Measurements from ENCODE around the gene GULP1.
A peak's percentile ranks its signal among the peaks of the same experiment; 100 is the strongest.

Gene GULP1

GRCh38 chr2:188596054-188596453 is 304.4 kb downstream of the GULP1 start (continued):
- TF ChIP-seq, protein P1, sequence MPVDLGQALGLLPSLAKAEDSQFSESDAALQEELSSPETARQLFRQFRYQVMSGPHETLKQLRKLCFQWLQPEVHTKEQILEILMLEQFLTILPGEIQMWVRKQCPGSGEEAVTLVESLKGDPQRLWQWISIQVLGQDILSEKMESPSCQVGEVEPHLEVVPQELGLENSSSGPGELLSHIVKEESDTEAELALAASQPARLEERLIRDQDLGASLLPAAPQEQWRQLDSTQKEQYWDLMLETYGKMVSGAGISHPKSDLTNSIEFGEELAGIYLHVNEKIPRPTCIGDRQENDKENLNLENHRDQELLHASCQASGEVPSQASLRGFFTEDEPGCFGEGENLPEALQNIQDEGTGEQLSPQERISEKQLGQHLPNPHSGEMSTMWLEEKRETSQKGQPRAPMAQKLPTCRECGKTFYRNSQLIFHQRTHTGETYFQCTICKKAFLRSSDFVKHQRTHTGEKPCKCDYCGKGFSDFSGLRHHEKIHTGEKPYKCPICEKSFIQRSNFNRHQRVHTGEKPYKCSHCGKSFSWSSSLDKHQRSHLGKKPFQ (tag by site-specific recombination; IDR thresholded peaks at IDR 0.05): no peak
- TF ChIP-seq ZNF621 (tag by site-specific recombination; IDR thresholded peaks at IDR 0.05) (no peak), REPIN1 (tag by site-specific recombination; IDR thresholded peaks at IDR 0.05; ENCODE audit: low read depth) (no peak)

- ChIA-PET CTCF (interaction anchor here (0.7 kb wide), 1 partner anchor 1032 kb away, joined by 4 read pairs; no protein-coding TSS in a partner anchor), POLR2A (no interaction called here)
- Histone ChIP-seq H3K4me1 (ENCODE audit: control insufficient read depth, insufficient read depth, low read length) (peaks cover 4% of the 10 kb centered on the region; the same call in 1 of the 2 replicates), H3K36me3 (ENCODE audit: control insufficient read depth in 2 of 2, insufficient read depth in 1 of 2, low read length in 2 of 2) (no peaks in the 10 kb centered on the region), H3K27ac (ENCODE audit: extremely low read depth, low read depth, low read length) (no peak overlapping the region), H3K9me3 (ENCODE audit: control insufficient read depth, insufficient read depth, low read depth, low read length) (no peaks in the 10 kb centered on the region), H3K4me3 (ENCODE audit: low read depth, low read length) (no peak overlapping the region)
- no peak for TF ChIP-seq ZNF23 (tag by site-specific recombination; IDR thresholded peaks at IDR 0.05; ENCODE audit: borderline replicate concordance)
- TF ChIP-seq, protein P2, sequence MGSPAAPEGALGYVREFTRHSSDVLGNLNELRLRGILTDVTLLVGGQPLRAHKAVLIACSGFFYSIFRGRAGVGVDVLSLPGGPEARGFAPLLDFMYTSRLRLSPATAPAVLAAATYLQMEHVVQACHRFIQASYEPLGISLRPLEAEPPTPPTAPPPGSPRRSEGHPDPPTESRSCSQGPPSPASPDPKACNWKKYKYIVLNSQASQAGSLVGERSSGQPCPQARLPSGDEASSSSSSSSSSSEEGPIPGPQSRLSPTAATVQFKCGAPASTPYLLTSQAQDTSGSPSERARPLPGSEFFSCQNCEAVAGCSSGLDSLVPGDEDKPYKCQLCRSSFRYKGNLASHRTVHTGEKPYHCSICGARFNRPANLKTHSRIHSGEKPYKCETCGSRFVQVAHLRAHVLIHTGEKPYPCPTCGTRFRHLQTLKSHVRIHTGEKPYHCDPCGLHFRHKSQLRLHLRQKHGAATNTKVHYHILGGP (tag by site-specific recombination; IDR thresholded peaks at IDR 0.05): no peak
Observed at GRCh38 chr2:188598551-188598950, 306.9 kb downstream of the GULP1 start.

DNA sequence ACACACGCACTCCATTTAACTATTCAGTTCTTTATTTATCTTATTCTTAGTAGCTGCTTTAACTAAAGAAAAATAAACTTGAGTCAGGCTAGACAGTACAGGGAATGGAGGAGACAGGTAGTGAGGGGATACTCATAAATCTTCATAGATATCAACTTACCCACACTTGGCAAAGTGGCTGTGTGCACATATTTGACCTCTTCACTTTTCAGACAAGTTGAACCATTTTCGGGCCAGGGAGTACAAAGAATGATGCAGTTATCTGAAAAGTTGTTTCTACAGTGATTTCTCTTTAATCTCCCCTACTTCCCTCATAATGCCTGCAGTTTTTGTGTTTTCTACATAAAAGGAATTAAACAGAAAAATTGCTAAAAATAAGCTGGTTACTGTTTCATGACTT is 307.5 kb downstream of the GULP1 start:
- Histone ChIP-seq H3K9me3 (ENCODE audit: control insufficient read depth, insufficient read depth, low read depth, low read length) (no peaks in the 10 kb centered on the region), H3K36me3 (ENCODE audit: control insufficient read depth in 2 of 2, insufficient read depth in 1 of 2, low read length in 2 of 2) (no peaks in the 10 kb centered on the region), H3K4me3 (ENCODE audit: low read depth, low read length) (no peak overlapping the region), H3K4me1 (ENCODE audit: control insufficient read depth, insufficient read depth, low read length) (peaks cover 4% of the 10 kb centered on the region; the same call in 1 of the 2 replicates), H3K27ac (ENCODE audit: extremely low read depth, low read depth, low read length) (no peak overlapping the region)
- ChIA-PET CTCF (no interaction called here), POLR2A (no interaction called here)
- TF ChIP-seq ZNF473 (tag by site-specific recombination; IDR thresholded peaks at IDR 0.05) (no peak), ZNF585B (tag by site-specific recombination; IDR thresholded peaks at IDR 0.05) (no peak), ZNF560 (tag by site-specific recombination; IDR thresholded peaks at IDR 0.05; ENCODE audit: borderline replicate concordance) (no peak), TRIM28 (IDR thresholded peaks at IDR 0.05; ENCODE audit: borderline replicate concordance, low read length) (no peak), ZNF768 (tag by site-specific recombination; IDR thresholded peaks at IDR 0.05) (no peak), ZNF660 (tag by site-specific recombination; IDR thresholded peaks at IDR 0.05) (no peak), MZF1 (tag by site-specific recombination; IDR thresholded peaks at IDR 0.05; ENCODE audit: borderline replicate concordance) (peak; percentile 26; the same call in 1 of the 2 replicates), ZNF530 (tag by site-specific recombination; IDR thresholded peaks at IDR 0.05; ENCODE audit: low read depth) (no peak), ZNF654 (tag by site-specific recombination; IDR thresholded peaks at IDR 0.05; ENCODE audit: low read depth) (no peak), WT1 (tag by site-specific recombination; IDR thresholded peaks at IDR 0.05) (peak; percentile 83), INSM2 (tag by site-specific recombination; IDR thresholded peaks at IDR 0.05) (no peak), ZXDB (tag by site-specific recombination; IDR thresholded peaks at IDR 0.05) (peak; percentile 38; the same call in 1 of the 2 replicates), ZNF362 (tag by site-specific recombination; IDR thresholded peaks at IDR 0.05) (no peak), FEZF1 (tag by site-specific recombination; IDR thresholded peaks at IDR 0.05) (peak; percentile 86), ZNF544 (tag by site-specific recombination; IDR thresholded peaks at IDR 0.05) (no peak), PRDM6 (tag by site-specific recombination; IDR thresholded peaks at IDR 0.05) (peak; percentile 65), ZNF521 (tag by site-specific recombination; IDR thresholded peaks at IDR 0.05) (no peak), REPIN1 (tag by site-specific recombination; IDR thresholded peaks at IDR 0.05; ENCODE audit: low read depth) (no peak), OSR2 (tag by site-specific recombination; IDR thresholded peaks at IDR 0.05) (peak; percentile 46; the same call in 1 of the 2 replicates), ZNF404 (tag by site-specific recombination; IDR thresholded peaks at IDR 0.05) (no peak)
- TF ChIP-seq, protein P2 (tag by site-specific recombination; IDR thresholded peaks at IDR 0.05): peak; percentile 83

Data from HEK293 (cell line).